Endodermal cell (in vitro differentiated cells): ENCODE results near the gene MTERF2. TPM values are rescaled to one million over a fixed set of nuclear protein-coding genes. Genes with fewer than 3 reads are reported as not detected.
A peak's percentile ranks its signal among the peaks of the same experiment; 100 is the strongest.

Source experiments
- DNase-seq: peaks from one replicate; pipeline ENCODE4 v3.0.0-alpha.2; 2017
- H3K27ac ChIP-seq: 2 replicates; pipeline ENCODE4 v1.5.1; 2013; ENCODE audit warnings: mild to moderate bottlenecking, low read depth, low read length, moderate library complexity
- H3K27me3 ChIP-seq: 2 replicates; pipeline ENCODE4 v1.6.1; 2013; ENCODE audit warnings: mild to moderate bottlenecking, low read length, moderate library complexity; ENCODE audit not compliant: insufficient read depth, control insufficient read depth, poor library complexity, severe bottlenecking
- H3K36me3 ChIP-seq: 2 replicates; pipeline ENCODE4 v1.7.0; 2013; ENCODE audit warnings: mild to moderate bottlenecking, low read length, moderate library complexity; ENCODE audit not compliant: control insufficient read depth, insufficient read depth
- H3K4me1 ChIP-seq: one replicate; pipeline ENCODE4 v1.7.0; 2013; ENCODE audit warnings: low read length; ENCODE audit not compliant: control insufficient read depth, insufficient read depth
- H3K4me3 ChIP-seq: 2 replicates; pipeline ENCODE4 v1.5.1; 2013; ENCODE audit warnings: mild to moderate bottlenecking, low read length, moderate library complexity
- H3K9ac ChIP-seq: 2 replicates; pipeline ENCODE4 v1.6.1; 2013; ENCODE audit warnings: mild to moderate bottlenecking, low read length, moderate library complexity; ENCODE audit not compliant: poor library complexity, severe bottlenecking; ENCODE audit errors: extremely low read depth
- H3K9me3 ChIP-seq: 2 replicates; pipeline ENCODE4 v1.6.1; 2013; ENCODE audit warnings: mild to moderate bottlenecking, low read length, moderate library complexity; ENCODE audit not compliant: control insufficient read depth
- H3K27ac Mint-ChIP-seq: 2 replicates; pipeline ENCODE4 v1.8.0; 2020; ENCODE audit warnings: mixed read lengths
- H3K27me3 Mint-ChIP-seq: 2 replicates; pipeline ENCODE4 v1.8.0; 2021; ENCODE audit warnings: mild to moderate bottlenecking, mixed read lengths; ENCODE audit not compliant: insufficient read depth
- H3K36me3 Mint-ChIP-seq: 2 replicates; pipeline ENCODE4 v1.8.0; 2020; ENCODE audit warnings: low read depth, mixed read lengths
- H3K4me1 Mint-ChIP-seq: 2 replicates; pipeline ENCODE4 v1.8.0; 2020; ENCODE audit warnings: mixed read lengths
- H3K4me3 Mint-ChIP-seq: 2 replicates; pipeline ENCODE4 v1.8.0; 2020; ENCODE audit warnings: mild to moderate bottlenecking, moderate library complexity, mixed read lengths
- H3K9me3 Mint-ChIP-seq: 2 replicates; pipeline ENCODE4 v1.8.0; 2020; ENCODE audit warnings: mild to moderate bottlenecking, mixed read lengths
- CTCF ChIP-seq: fragments of 200-600 bp; sonication (generic); conservative IDR thresholded peaks from 2 replicates; pipeline ENCODE4 v1.5.0; 2021; ENCODE audit warnings: antibody characterized with exemption, mild to moderate bottlenecking
- WGBS, 2 experiments: methylation state at CpG; one replicate each; pipeline versions ENCODE4 v1.1.5 to v1.1.7; 2013; ENCODE audit warnings: missing lambda C conversion rate in 2 of 2, mixed read lengths in 1 of 2; ENCODE audit not compliant: insufficient coverage in 1 of 2, insufficient read length in 1 of 2; 5-methylcytosine and 5-hydroxymethylcytosine counted together
- total RNA-seq, 2 donors: library from RNA; stranded (reverse); fragmentation: NEBNext Ultra II Directional in 1 of 2; extraction: Animal tissue kit (Norgen Biotek cat#: 25700) in 1 of 2; gene quantifications; 2 replicates in 1 of 2; 3 replicates in 1 of 2; pipeline ENCODE4 v1.2.1, GENCODE V29; 2021

Gene MTERF2
- total RNA-seq, 2 donors from 2014 or later = 12.0 to 12.5 TPM

DNA sequence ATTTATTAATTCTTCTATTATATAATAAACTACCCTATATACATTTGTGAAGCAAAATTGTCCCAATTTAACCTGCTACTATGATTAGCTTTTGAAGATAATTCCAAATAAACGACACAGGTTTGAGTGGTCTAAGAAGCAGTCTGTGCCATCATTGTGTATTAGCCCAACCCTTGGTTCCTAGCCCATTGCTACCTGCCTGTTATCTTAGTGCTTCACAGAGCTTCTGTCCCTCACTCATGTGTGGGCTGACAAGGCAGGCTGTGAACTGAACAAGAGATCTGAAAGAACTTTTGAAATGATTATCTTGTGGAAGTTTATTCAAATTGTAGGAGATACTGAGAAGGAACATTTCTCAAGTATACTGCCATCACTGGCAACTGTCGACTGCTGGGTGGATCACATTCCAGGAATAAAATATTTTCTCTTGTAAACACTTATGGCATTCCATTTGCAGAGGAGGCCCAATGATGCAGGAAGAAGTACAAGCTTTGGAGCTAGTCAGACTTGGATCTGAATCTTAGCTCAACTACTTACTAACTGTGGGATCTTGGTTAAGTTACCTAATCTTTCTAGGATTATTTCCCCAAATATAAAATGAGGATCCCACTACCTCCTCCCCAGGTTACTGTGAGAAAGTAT lies 7.8 kb upstream of the MTERF2 start:
- Mint-ChIP-seq H3K36me3 (peaks cover 42% of the 10 kb centered on the region), H3K9me3 (no peaks in the 10 kb centered on the region), H3K27me3 (no peaks in the 10 kb centered on the region), H3K27ac (no peak overlapping the region), H3K4me3 (no peak overlapping the region), H3K4me1 (no peaks in the 10 kb centered on the region)
- no peak overlapping the region for H3K9ac ChIP-seq
- H3K36me3 ChIP-seq = peaks cover 53% of the 10 kb centered on the region
- H3K4me3 ChIP-seq = no peak overlapping the region
- H3K4me1 ChIP-seq = no peaks in the 10 kb centered on the region
- H3K9me3 ChIP-seq = no peaks in the 10 kb centered on the region
- TF ChIP-seq CTCF = no peak
- no peak for DNase-seq
- H3K27ac ChIP-seq = no peak overlapping the region
- WGBS, 2 experiments = 88 to 95% methylated on average over 2 of the region's 2 CpGs
- no peaks in the 10 kb centered on the region for H3K27me3 ChIP-seq

GRCh38 chr12:106987846-106988245 lies 900 bp upstream of the MTERF2 start:
- H3K9me3 Mint-ChIP-seq = no peaks in the 10 kb centered on the region
- no peaks in the 10 kb centered on the region for H3K4me1 ChIP-seq
- peaks cover 28% of the 10 kb centered on the region for H3K36me3 Mint-ChIP-seq
- H3K27me3 Mint-ChIP-seq = no peaks in the 10 kb centered on the region
- WGBS, 2 experiments = 40 to 81% methylated on average over 1 to 6 of the region's 6 CpGs
- no peak overlapping the region for H3K27ac ChIP-seq
- H3K4me1 Mint-ChIP-seq = peaks cover 25% of the 10 kb centered on the region
- H3K9me3 ChIP-seq = no peaks in the 10 kb centered on the region
- peak overlapping the region; percentile 84 for H3K4me3 Mint-ChIP-seq
- peaks cover 25% of the 10 kb centered on the region for H3K36me3 ChIP-seq
- H3K27me3 ChIP-seq = no peaks in the 10 kb centered on the region
- no peak overlapping the region for H3K27ac Mint-ChIP-seq
- H3K9ac ChIP-seq = no peak overlapping the region
- DNase-seq = peak; percentile 70
- no peak for TF ChIP-seq CTCF
- H3K4me3 ChIP-seq = peak overlapping the region; percentile 98

GRCh38 chr12:106986135-106986534 lies 811 bp downstream of the MTERF2 start:
- no peak overlapping the region for H3K27ac ChIP-seq
- peak overlapping the region; percentile 84 for H3K4me3 Mint-ChIP-seq
- H3K4me1 ChIP-seq = no peaks in the 10 kb centered on the region
- H3K9me3 Mint-ChIP-seq = no peaks in the 10 kb centered on the region
- no peak for DNase-seq
- H3K27me3 Mint-ChIP-seq = no peaks in the 10 kb centered on the region
- peak overlapping the region; percentile 77 for H3K9ac ChIP-seq
- peaks cover 25% of the 10 kb centered on the region for H3K4me1 Mint-ChIP-seq
- peak overlapping the region; percentile 98 for H3K4me3 ChIP-seq
- H3K36me3 Mint-ChIP-seq = peaks cover 28% of the 10 kb centered on the region
- H3K27ac Mint-ChIP-seq = no peak overlapping the region
- peaks cover 14% of the 10 kb centered on the region for H3K36me3 ChIP-seq
- 55 to 72% methylated on average over 3 to 4 of the region's 4 CpGs for WGBS, 2 experiments
- no peaks in the 10 kb centered on the region for H3K9me3 ChIP-seq
- TF ChIP-seq CTCF = no peak
- no peaks in the 10 kb centered on the region for H3K27me3 ChIP-seq
